Measurements from ENCODE around the gene ZNF576. TPM values are rescaled to one million over a fixed set of nuclear protein-coding genes. Genes with fewer than 3 reads are reported as not detected.

Gene ZNF576
- total and polyA plus RNA-seq, 2 of the 13 experiments (the other 11 are each of a cell fraction or from before 2014, with no cell fraction given): 7.2 to 9.6 TPM

DNA sequence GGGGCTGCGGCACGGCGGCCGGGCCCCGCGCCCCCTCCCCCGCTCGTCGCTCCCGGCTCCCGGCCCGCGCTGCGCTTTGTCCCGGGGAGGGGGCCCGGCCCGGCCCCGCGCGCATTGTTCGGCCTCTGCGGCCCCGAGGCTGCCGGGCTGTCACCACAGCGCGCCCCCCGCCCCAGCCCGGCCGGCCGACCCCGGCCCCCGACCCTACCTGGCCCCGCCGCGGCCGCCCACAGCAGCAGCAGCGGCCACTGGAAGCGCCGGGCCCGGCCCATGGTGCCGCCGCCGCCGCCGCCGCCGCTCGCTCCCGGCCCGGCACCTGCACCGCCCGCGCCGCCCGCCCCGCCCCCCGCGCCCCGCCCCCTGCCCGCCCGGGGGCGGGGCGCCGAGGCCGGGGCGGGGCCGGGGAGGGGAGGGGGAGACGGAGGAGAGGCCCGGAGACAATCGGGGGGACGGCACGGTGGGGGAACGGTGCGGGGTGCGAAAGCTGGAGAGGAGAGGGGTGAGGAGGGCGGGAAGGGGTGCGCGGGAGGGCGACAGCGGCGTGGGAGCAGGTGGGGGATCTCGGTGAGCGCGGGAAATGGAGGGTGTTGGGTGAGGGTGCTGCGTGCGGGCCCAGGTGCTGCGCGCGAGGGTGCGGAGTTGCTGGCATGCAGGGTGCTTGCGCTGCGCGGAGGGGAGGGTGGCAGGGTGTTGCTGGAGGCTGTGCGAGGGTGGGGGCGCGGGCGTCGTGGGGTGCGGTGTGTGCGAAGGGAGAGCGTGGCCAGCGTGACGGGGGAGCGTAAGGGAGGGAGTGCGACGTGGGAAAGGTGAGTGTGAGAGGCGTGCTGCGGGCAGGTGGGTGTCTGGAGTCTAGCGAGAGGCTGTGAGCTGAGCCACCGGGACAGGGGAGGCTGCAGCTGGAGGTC lies 43.4 kb downstream of the ZNF576 start, which contains the start of gene CADM4 (continued):
- TF ChIP-seq KDM4B (CRISPR knock-in tag; IDR thresholded peaks at IDR 0.05) (no peak), CHD4 (IDR thresholded peaks at IDR 0.05; ENCODE audit: borderline replicate concordance, low read length) (no peak), ZNF614 (CRISPR knock-in tag; IDR thresholded peaks at IDR 0.05; ENCODE audit: borderline replicate concordance) (no peak), HOXA9 (CRISPR knock-in tag; IDR thresholded peaks at IDR 0.05; ENCODE audit: borderline replicate concordance) (no peak), ZNF749 (CRISPR knock-in tag; IDR thresholded peaks at IDR 0.05; ENCODE audit: borderline replicate concordance) (no peak), NR2C2 (CRISPR knock-in tag; IDR thresholded peaks at IDR 0.05; ENCODE audit: borderline replicate concordance) (no peak), TEAD2 (CRISPR knock-in tag; IDR thresholded peaks at IDR 0.05) (no peak), HOXA5 (CRISPR knock-in tag; IDR thresholded peaks at IDR 0.05) (no peak), KAT7 (CRISPR knock-in tag; IDR thresholded peaks at IDR 0.05; ENCODE audit: borderline replicate concordance) (no peak), ZFX (CRISPR knock-in tag; IDR thresholded peaks at IDR 0.05; ENCODE audit: low read depth) (peak; percentile 70), AGO1 (IDR thresholded peaks at IDR 0.05; ENCODE audit: low read depth, low read length, poor library complexity, severe bottlenecking) (no peak), SKIL (CRISPR knock-in tag; IDR thresholded peaks at IDR 0.05; ENCODE audit: borderline replicate concordance) (0 out of 2 replicates have a peak, but pooled peaks have one; percentile 51), CEBPG (CRISPR knock-in tag; IDR thresholded peaks at IDR 0.05) (no peak), LRRFIP1 (CRISPR knock-in tag; conservative IDR thresholded peaks at IDR 0.05) (no peak), ZNF792 (CRISPR knock-in tag; IDR thresholded peaks at IDR 0.05) (no peak), MAF1 (CRISPR knock-in tag; IDR thresholded peaks at IDR 0.05; ENCODE audit: borderline replicate concordance) (no peak)
- TF ChIP-seq, protein P1, sequence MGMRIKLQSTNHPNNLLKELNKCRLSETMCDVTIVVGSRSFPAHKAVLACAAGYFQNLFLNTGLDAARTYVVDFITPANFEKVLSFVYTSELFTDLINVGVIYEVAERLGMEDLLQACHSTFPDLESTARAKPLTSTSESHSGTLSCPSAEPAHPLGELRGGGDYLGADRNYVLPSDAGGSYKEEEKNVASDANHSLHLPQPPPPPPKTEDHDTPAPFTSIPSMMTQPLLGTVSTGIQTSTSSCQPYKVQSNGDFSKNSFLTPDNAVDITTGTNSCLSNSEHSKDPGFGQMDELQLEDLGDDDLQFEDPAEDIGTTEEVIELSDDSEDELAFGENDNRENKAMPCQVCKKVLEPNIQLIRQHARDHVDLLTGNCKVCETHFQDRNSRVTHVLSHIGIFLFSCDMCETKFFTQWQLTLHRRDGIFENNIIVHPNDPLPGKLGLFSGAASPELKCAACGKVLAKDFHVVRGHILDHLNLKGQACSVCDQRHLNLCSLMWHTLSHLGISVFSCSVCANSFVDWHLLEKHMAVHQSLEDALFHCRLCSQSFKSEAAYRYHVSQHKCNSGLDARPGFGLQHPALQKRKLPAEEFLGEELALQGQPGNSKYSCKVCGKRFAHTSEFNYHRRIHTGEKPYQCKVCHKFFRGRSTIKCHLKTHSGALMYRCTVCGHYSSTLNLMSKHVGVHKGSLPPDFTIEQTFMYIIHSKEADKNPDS (CRISPR knock-in tag; IDR thresholded peaks at IDR 0.05): no peak
- TF ChIP-seq, protein P2, sequence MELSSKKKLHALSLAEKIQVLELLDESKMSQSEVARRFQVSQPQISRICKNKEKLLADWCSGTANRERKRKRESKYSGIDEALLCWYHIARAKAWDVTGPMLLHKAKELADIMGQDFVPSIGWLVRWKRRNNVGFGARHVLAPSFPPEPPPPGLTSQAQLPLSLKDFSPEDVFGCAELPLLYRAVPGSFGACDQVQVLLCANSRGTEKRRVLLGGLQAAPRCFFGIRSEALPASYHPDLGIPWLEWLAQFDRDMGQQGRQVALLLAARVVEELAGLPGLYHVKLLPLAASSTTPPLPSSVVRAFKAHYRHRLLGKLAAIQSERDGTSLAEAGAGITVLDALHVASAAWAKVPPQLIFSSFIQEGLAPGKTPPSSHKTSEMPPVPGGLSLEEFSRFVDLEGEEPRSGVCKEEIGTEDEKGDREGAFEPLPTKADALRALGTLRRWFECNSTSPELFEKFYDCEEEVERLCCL (CRISPR knock-in tag; IDR thresholded peaks at IDR 0.05; ENCODE audit: borderline replicate concordance): no peak
- TF ChIP-seq, protein P3, sequence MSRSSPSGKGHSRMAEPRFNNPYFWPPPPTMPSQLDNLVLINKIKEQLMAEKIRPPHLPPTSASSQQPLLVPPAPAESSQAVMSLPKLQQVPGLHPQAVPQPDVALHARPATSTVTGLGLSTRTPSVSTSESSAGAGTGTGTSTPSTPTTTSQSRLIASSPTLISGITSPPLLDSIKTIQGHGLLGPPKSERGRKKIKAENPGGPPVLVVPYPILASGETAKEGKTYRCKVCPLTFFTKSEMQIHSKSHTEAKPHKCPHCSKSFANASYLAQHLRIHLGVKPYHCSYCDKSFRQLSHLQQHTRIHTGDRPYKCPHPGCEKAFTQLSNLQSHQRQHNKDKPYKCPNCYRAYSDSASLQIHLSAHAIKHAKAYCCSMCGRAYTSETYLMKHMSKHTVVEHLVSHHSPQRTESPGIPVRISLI (CRISPR knock-in tag; IDR thresholded peaks at IDR 0.05; ENCODE audit: borderline replicate concordance): no peak
